HG03095 (cell line): Measurements from ENCODE around the gene ANKMY1.
"Not testable (repeated sequence)": the region's sequence is repeated elsewhere in the genome, so short reads cannot be mapped to it uniquely, and the experiment has no call there.

ENCODE experiments used
- ATAC-seq: cut with Tn5 transposase; IDR thresholded peaks from one replicate; pipeline ENCODE4 v1.9.1; 2021; ENCODE audit warnings: moderate library complexity; ENCODE audit not compliant: unreplicated experiment

ANKMY1 gene

DNA sequence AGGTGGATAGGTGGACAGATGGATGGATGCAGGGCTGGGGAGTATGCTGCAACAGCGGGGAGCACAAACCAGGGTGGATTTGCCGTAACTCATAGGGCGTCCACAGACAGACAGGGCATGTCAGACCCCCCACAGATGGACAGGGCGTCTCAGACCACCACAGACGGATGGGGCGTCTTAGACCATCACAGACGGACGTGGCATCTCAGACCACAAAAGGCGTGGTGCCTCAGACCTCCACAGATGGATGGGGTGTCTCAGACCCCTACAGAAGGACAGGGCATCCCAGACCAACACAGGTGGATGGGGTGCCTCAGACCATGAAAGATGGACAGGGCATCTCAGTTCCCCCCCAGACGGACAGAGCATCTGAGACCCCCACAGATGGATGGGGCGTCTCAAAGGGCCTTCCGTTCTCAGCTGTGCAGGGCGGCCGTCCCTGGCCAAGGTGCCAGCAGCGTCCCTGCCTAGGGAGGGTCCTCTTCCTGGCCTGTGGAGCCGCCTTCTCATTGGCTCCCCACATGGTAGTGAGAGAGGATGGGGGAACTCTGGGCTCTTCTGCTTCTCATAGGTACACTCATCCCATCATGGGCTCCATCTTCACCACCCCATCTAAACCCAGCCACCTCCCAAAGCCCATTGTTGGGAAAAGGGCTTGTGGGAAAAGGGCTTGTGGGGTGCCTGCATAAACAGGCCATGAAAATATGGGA, 2.1 kb downstream of the ANKMY1 start:
- no peak for ATAC-seq

DNA sequence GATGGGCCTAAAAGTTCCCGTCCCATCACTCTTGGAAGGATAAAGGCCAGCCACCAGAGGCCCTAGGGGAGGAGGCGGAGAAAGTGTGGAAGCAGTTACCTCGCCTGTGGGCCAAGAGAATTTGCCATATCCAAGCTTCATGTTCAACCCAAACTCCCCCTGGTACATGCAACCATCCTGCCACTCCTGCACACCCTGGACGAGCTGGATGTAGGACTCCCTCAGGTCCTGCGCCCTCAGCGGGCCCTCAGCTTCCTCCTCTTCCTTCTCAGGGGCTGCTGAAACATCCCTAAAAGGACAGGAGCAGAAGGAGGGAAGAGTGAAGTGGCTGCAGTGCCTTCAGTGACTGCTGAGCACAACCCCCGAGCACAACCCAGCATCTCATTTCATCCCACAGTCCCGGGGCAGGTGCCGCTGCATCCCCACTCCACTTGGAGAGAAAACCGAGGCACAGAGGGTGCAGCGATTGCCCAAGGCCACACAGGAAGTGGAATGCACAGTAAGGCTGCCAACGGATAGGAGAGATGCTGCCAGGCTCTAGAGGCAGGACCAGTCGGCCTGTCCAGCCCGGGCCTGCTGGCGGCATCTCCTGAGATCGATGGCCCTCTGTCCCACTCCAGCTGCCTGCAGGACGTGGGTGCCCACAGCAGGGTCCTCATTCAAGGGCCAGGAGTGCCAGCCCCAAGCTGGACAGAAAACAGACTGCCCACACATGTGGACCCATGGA, 2.9 kb downstream of the ANKMY1 start:
- no peak for ATAC-seq

DNA sequence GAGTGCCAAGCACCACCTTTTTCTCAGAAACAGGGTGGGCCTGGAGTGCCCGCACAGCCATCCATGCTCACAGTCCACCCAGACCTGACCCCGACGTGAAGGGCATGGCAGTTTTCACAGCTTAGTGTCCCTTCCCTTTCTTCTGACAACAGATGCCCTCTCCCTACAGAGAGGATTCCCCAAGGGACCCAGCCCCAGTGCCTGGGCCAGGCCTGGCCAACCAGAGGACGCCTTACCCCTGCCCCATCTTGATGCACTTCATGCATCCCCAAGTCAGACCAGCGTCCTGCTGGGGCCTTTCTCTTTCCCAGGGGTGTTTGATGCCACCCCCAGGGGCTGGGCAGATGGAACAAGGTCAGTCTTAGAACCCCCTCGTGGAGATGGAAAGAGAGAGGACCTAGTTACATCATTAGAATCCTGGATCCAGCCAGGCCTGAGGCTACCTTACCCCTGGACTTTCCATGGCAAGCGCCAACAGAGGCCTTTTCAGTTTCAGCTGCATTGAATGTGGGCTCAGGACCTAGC, 3.8 kb downstream of the ANKMY1 start:
- no peak for ATAC-seq

DNA sequence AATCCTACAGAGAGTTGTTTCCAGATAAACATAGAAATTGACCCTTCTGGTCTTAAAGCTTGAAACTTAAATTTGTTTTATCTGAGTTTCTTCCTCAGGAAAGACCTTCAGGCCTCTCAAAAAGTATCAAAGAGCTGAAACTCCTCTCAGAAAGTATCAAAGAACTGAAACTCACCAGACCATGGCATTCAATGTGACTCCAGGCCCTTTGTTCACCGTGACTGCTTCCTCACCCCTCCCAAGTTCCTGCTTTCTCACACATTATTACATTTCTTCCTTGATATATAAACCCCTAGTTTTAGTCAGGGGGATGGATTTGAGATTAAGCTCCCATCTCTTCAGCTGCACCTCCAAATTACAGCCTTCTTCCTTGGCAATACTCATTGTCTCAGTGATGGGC, 6.0 kb downstream of the ANKMY1 start:
- ATAC-seq, result no peak

DNA sequence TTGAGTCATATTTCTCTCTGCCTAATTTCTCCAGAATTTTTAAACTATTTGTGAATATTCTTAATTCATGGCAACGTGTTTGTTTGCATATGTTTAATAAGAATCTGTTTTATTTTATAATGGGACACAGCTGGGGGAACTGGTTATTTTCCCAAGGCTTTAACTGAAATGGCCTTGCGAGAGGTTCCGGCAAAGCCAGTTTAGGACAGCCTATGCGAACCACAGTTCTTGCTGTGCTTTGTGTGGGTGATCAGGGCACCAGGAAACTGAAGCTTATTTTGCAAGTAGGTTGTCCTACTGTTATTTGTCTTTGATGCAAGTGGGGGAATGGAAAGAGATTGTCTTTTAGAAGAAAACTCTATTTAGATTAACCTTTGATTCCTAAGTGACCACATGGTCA, 6.5 kb downstream of the ANKMY1 start:
- no peak for ATAC-seq

DNA sequence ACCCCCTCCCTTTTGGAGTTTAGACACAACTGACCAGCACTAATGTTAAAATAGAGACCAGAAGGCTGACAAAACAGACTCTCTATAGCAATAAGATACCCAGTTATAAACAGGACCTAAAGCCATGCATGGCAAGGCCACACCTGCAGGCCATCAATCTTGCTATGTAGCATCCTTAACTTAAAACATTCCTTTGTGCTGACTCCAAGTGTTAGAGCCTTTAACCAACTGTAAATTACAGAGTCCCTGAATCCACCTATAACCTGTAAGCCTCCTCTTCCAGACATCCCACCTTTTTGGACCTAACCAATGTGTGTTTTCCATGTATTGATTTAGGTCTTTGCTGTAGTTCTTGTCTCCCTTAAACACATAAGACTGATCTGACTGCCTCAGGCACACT, 17.9 kb downstream of the ANKMY1 start:
- ATAC-seq, result no peak

DNA sequence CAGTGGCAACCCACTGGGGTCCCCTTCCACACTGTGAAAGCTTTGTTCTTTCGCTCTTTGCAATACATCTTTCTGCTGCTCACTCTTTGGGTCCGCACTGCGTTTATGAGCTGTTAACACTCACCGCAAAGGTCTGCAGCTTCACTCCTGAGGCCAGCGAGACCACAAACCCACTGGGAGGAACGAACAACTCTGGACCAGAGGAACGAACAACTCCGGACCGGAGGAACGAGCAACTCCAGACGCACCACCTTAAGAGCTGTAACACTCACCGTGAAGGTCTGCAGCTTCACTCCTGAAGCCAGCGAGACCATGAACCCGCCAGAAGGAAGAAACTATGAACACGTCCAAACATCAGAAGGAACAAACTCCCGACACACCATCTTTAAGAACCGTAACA, 18.7 kb downstream of the ANKMY1 start:
- ATAC-seq, result not testable (repeated sequence)

DNA sequence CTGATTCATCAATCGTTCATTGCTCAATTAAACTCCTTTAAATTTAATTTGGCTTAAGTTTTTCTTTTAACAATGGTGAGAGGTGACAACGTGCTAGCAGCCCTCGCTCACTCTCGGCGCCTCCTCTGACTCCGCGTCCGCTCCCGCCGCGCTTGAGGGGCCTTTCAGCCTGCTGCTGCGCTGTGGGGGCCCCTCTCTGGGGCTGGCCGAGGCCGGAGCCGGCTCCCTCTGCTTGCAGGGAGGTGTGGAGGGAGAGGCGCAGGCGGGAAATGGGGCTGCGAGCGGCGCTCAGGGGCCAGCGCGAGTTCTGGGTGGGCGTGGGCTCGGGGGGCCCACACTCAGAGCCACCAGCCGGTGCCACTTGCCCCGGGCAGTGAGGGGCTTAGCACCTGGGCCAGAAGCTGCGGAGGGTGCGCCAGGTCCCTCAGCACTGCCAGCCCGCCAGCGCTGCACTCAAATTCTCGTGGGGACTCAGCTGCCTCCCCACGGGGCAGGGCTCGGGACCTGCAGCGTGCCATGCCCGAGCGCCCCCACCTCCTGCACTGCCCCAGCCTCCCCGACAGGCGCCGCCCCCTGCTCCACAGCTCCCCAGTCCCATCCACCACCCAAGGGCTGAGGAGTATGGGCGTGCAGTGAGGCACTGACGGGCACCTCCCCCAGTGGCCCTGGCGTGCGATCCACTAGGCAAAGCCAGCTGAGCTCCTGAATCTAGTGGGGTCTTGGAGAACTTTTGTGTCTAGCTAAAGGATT, 19.6 kb downstream of the ANKMY1 start:
- ATAC-seq, result no peak

DNA sequence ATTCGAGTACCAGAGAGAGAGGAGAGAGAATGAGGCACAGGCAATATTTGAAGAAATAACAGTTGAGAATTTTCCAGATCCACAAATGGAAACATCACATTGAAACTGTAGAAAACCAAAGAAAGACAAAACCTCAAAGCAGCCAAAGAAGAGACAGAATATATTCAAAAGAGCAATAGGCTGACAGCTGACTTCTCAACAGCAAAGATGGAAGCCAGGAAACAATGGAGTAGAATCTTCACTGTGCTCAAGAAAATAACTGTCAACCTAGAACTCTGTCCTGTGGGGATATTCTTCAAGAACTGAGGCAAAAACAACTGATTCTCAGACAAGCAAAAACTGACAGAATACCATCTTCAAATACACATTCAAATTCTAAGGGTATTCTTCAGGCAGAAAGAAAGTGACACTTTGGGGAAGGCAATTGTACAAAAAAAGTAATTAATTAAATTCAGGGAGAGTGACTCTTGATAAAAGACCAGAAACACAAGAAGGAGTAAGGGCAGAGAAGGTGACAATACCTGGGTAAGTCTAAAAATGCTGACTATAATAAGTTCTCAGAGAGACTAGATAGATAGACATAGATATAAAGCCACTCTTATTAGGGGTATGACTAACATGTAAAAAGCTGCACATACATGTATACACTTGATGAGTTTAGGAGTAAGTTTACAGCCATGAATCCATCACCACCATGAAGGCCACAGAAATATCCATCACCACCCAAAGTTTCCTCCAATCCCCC, 25.6 kb downstream of the ANKMY1 start:
- no peak for ATAC-seq

DNA sequence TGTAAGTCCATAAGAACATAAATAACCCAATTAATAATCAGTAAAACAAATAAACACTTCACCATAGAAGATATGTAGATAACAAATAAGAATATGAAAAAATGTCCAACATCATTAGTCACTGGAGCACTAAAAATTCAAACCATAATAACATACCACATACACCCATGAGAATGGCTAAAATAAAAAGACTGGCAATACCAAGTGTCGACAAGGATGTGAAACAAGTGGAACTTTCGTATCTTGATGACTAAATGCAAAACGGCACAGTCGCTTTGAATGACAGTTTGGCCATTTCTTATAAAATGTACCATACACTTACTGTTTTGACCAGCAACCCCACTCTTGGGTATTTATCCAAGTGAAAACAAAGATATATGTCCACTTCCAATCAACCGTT, 26.8 kb downstream of the ANKMY1 start:
- no peak for ATAC-seq

DNA sequence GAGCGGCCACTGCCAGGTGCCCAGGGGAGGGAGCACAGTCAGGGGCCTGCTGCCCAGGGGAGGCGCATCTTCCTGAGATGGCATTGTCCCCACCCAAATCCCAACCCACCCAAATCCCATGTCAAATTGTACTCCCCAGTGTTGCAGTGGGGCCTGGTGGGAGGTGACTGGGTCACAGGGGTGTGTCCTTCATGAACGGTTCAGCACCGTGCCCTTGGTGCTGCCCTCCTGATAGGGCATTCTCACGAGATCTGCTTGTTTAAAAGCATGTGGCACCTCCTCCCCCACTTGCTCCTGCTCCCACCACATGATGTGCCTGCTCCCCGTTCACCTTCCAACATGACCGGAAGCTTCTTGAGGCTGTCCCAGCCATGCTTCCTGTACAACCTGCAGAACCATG, 27.6 kb downstream of the ANKMY1 start:
- no peak for ATAC-seq

DNA sequence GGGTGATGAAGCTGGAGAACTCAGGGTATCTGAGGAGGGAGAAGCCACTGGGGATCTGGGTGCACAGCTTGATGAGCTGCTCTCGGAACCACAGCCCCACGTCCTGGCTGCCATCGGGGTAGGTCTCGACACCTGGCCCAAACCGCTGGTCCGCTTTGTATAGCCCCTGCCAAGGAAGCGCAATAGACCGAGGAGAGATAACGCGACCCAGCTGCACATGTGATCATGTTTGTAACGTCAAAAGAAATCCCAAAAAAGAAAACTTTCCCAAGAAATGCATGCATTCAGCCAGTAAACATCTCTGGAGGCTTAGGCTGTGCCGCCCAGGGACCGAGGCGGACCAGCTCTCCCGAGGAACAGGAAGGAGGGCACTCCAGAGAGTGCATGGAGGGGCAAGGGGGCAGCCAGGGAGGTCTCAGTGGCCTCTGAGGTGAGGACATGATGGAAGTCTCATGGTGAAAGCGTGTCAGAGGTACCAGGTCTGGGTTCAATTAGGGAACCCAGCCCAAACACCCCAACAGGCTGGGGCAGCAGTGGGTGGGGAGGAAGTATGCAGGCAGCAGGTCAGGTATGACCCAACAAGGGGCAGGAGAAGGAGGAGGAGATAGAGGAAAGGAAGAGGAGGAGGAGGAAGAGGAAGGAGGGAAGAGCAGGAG, 28.3 kb downstream of the ANKMY1 start:
- no peak for ATAC-seq

DNA sequence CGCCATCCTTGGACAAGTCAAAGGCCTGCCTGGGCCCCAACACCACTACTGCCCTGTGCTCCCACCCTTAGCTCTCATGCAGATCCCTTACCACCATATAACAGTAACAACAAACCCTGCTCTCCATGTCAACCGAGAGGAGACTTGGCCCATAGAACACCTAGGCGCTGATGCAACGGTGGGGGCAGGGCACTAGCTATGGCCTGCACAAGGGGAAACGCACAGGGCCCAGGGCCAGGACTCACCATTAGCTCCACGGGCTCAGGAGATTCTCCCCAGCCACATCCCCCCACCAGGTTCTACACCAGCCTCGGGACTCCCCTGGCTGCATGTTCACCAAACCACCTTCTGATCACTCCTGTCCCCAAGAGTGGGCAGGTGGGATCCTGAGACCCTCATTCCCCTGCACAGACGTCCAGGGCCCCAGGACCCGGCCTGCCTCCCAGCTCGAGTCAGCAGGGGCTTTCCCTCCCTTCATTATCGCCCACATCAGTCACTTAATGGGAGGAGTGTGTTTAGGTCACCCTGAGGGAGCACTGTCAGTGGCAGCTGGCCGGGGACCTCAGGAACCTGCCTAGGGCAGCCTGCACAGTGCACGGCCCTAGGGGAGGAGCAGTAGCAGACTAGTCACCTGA, 29.3 kb downstream of the ANKMY1 start:
- no peak for ATAC-seq

DNA sequence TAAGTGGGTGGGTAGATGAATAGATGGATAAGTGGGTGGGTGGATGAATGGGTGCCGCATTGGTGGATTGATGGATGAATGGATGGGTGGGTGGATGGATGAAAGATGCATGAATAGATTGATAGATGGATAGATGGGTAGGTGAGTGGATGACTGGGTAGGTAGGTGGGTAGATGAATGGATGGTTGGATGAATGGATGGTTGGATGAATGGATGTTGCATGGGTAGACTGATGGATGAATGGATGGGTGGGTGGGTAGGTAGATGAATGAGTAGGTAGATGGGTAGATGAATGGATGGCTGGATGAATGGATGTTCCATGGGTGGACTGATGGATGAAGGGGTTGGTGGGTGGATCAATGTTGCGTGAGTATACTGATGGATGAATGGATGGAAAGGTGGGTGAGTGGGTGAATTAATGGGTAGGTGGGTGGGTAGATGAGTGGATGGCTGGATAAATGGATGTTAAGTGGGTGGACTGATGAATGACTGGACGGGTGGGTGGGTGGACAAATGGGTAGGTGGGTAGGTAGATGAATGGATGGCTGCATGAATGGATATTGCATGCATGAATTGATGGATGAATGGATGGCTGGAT, 30.5 kb downstream of the ANKMY1 start:
- ATAC-seq, result no peak

DNA sequence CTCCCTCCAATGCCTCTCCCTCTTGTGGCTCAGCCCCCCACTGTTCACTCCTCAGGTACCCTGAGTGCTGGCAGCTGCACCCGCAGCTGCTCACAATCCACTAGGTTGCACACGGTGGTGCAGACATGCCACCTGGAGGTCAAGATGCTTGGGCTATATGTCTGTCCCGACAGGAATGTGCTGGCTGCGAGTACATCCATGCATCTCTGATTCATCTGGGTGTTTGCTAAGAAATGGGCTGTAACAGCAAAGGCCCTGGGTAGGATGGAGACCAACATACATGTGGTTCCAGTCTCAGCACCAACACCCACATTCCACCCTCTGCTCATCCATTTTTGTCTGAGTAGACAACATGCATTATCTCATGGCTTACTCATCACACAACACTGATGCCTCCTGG, 31.3 kb downstream of the ANKMY1 start:
- no peak for ATAC-seq

DNA sequence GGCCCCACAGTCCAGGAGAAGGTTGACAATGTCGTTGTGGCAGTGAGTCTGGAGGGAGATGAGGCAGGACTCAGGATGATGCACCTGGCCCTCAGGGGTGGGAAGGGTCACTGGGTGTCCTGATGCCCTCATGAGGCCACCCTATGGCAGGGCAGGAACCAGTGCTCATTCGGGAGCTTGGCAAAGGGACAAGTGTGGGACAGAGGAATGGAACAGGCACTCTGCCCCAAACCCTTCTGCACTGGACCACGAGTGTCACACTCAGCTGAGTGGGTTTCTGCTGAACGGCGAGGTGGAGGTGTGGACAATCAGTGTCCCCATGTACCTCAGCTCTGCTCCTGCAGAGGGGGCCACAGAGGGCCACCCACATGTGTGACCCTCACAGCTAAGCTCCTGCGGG, 32.0 kb downstream of the ANKMY1 start:
- ATAC-seq, result no peak

DNA sequence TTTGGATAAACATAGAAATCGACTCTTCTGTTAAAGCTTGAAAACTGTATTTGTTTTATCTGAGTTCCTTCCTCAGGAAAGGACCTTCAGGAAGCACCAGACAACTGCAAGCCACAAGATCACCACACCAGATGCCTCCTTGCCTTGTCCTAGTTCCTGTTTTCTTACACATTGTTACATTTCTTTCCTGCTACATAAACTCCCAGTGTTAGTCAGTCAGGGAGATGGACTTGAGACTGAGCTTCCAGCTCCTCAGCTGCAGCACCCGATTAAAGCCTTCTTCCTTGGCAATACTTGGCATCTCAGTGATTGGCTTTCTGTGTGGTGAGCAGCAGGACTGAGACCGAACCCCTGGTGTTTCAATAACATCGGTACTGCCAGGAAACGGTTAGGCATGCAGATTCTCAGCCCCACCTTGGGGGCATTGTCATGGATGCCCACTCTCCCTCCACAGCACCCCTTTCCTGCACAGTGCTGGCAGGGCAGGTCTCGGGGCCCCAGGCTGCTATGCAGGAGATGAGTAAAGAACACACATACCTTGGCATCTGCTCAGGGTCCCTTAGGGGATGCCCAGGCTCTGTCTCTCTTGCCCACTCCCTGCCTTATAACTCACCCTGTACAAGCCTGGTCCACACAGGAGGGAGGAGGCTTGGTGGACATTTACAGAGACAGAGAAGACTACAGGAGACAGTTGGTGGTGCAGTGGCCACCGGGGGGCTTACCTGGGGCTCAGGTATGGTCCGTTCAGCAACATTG, 32.6 kb downstream of the ANKMY1 start:
- ATAC-seq, result no peak

DNA sequence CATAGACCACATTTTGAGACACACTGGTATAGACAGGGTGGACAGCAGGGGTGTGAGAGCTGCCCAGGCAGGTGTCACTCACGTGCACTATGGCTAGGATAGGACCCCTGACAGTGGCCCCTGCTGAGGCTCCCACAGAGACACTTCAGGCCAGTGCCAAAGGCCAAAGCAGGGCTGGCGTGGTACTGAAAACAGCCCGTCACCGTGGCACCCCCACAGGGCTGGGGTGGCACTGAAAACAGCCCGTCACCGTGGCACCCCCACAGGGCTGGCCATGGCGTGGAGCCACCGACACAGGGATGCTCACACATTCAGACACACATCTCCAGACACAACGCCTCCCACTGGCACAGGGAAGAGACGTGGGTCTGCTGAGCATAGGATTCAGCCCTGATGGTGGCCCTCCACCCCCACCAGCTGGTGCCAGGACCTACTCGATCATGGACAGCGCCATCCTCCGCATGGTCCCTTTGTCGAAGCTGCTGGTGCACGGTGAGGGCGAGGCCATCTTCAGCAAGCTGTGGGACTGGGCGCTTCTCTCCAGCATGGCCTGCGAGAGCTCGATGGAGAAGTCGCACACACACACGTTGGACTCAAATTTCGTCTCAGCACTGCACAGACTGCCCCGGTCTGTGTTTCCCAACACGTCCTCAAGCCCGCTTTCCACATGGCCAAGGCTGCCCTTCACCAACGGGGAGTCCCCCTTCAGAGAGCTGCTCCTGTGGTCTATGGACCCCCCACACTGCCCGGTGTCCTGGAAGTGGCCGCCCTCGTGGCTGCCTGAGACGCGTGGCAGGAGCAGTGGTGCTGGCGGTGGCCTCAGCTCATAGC, 34.1 kb downstream of the ANKMY1 start:
- no peak for ATAC-seq
